HCT116 (cell line): ENCODE data around the gene SLC10A2. TPM values are rescaled to one million over a fixed set of nuclear protein-coding genes. Genes with fewer than 3 reads are reported as not detected.

Experiments used
- ATAC-seq: fragments of 200-7000 bp; cut with Tn5 transposase; 2 replicates; pipeline ENCODE4 v1.9.1; 2020; ENCODE audit warnings: mild to moderate bottlenecking, moderate library complexity
- BruUV-seq: library from RNA; stranded (reverse); fragments of 400-500 nt; replicated peaks from 2 replicates; lab custom pipeline; 2021; lab: Mats Ljungman, UMichigan
- CTCF ChIA-PET: fragments of 300-600 bp; sonication (Branson Sonifier 250); formaldehyde crosslinking; loops from one replicate; lab custom pipeline; 2021; ENCODE audit warnings: antibody characterized with exemption; lab: Charles Lee
- POLR2A ChIA-PET: fragments of 300-600, 350-600 bp; sonication (Branson Sonifier 250); formaldehyde crosslinking; loops from one replicate; lab custom pipeline; 2021; ENCODE audit warnings: antibody characterized with exemption; lab: Charles Lee
- RAD21 ChIA-PET, 2 experiments: fragments of 300-600 bp; sonication (Branson Sonifier 250); formaldehyde crosslinking; loops; one replicate each; lab custom pipeline; 2023; ENCODE audit warnings: low total read pairs in 2 of 2; ENCODE audit not compliant: uncharacterized antibody in 2 of 2, unreplicated experiment in 2 of 2, low non-redundant PET in 1 of 2; lab: Charles Lee
- DNase-seq: peaks from one replicate; pipeline ENCODE4 v3.0.0-alpha.2; 2010; ENCODE audit warnings: low read depth, low spot score
- H2AFZ ChIP-seq: fragments of 200-600 bp; shearing (Covaris generic), sonication (generic); 2 replicates; pipeline ENCODE4 v1.6.1; 2017; ENCODE audit warnings: low read depth, mixed run types, mixed read lengths, antibody characterized with exemption, low read length; ENCODE audit not compliant: poor library complexity, severe bottlenecking
- H3K27ac ChIP-seq: 2 replicates; pipeline ENCODE4 v1.5.1; 2012; ENCODE audit warnings: low read depth, low read length
- H3K27me3 ChIP-seq: fragments of 200-600 bp; sonication (generic); 2 replicates; pipeline ENCODE4 v1.6.1; 2016; ENCODE audit warnings: mixed run types, low read length, mixed read lengths; ENCODE audit not compliant: insufficient read depth
- H3K36me3 ChIP-seq, 2 experiments: fragments of 200-500 bp in 1 of 2; fragments of 200-600 bp in 1 of 2; sonication (Bioruptor generic) in 1 of 2; sonication (generic) in 1 of 2; 2 replicates each; pipeline versions ENCODE4 v1.5.1 to v1.6.1; 2014 to 2016; ENCODE audit warnings: low read length in 2 of 2, inconsistent platforms in 1 of 2, mixed read lengths in 1 of 2, mixed run types in 1 of 2; ENCODE audit not compliant: insufficient read depth in 2 of 2, control insufficient read depth in 1 of 2
- H3K4me1 ChIP-seq, 2 experiments: fragments of 200-600 bp in 1 of 2; sonication (generic) in 1 of 2; 2 replicates each; pipeline versions ENCODE4 v1.5.1 to v1.6.1; 2012 to 2017; ENCODE audit warnings: low read length in 2 of 2, inconsistent platforms in 1 of 2, mild to moderate bottlenecking in 1 of 2, mixed read lengths in 1 of 2, mixed run types in 1 of 2, moderate library complexity in 1 of 2; ENCODE audit not compliant: insufficient read depth in 2 of 2, control insufficient read depth in 1 of 2
- H3K4me2 ChIP-seq: fragments of 200-600 bp; sonication (generic); 2 replicates; pipeline ENCODE4 v1.6.1; 2017; ENCODE audit warnings: mixed run types, low read length, mixed read lengths
- H3K4me3 ChIP-seq, 2 experiments: fragments of 200-600 bp in 1 of 2; sonication (generic) in 1 of 2; replicated peaks in 1 of 2; 2 replicates each; pipeline ENCODE4 v1.5.1; 2011 to 2016; ENCODE audit warnings: low read length in 2 of 2, control low read depth in 1 of 2, low read depth in 1 of 2, mild to moderate bottlenecking in 1 of 2, mixed read lengths in 1 of 2, mixed run types in 1 of 2
- H3K79me2 ChIP-seq: fragments of 200-600 bp; sonication (generic); 2 replicates; pipeline ENCODE4 v1.6.1; 2017; ENCODE audit warnings: mild to moderate bottlenecking, mixed run types, low read length, moderate library complexity, mixed read lengths; ENCODE audit not compliant: insufficient read depth
- H3K9ac ChIP-seq: fragments of 200-600 bp; sonication (generic); 2 replicates; pipeline ENCODE4 v1.6.1; 2016; ENCODE audit warnings: low read length, mixed read lengths
- H3K9me2 ChIP-seq: fragments of 200-600 bp; sonication (generic), shearing (Covaris generic); 2 replicates; pipeline ENCODE4 v1.6.1; 2017; ENCODE audit warnings: mixed run types, mild to moderate bottlenecking, moderate library complexity; ENCODE audit not compliant: insufficient read depth
- H3K9me3 ChIP-seq, 2 experiments: fragments of 200-500 bp in 1 of 2; fragments of 200-600 bp in 1 of 2; sonication (Bioruptor generic) in 1 of 2; sonication (generic) in 1 of 2; 2 replicates each; pipeline ENCODE4 v1.6.1; 2014 to 2017; ENCODE audit warnings: low read length in 2 of 2, mixed read lengths in 2 of 2, inconsistent platforms in 1 of 2, low read depth in 1 of 2, mild to moderate bottlenecking in 1 of 2, mixed run types in 1 of 2, moderate library complexity in 1 of 2; ENCODE audit not compliant: control insufficient read depth in 1 of 2, insufficient read depth in 1 of 2
- H4K20me1 ChIP-seq: fragments of 200-600 bp; sonication (generic), shearing (Covaris generic); 2 replicates; pipeline ENCODE4 v1.6.1; 2017; ENCODE audit warnings: mixed run types, mild to moderate bottlenecking, moderate library complexity; ENCODE audit not compliant: insufficient read depth
- CBX3 ChIP-seq: IDR thresholded peaks from 2 replicates; pipeline ENCODE4 v1.6.1; 2012; ENCODE audit warnings: low read depth
- FOSL1 ChIP-seq: IDR thresholded peaks from 2 replicates; pipeline ENCODE4 v1.6.1; 2012; ENCODE audit warnings: low read depth
- POLR2AphosphoS5 ChIP-seq: IDR thresholded peaks from 2 replicates; pipeline ENCODE4 v1.6.1; 2011; ENCODE audit warnings: mild to moderate bottlenecking, low read depth, low read length, moderate library complexity
- RAD21 ChIP-seq: IDR thresholded peaks from 2 replicates; pipeline ENCODE4 v1.6.1; 2012; ENCODE audit warnings: low read depth, mild to moderate bottlenecking
- TCF7L2 ChIP-seq: IDR thresholded peaks from 2 replicates; pipeline ENCODE4 v1.7.0; 2011; ENCODE audit warnings: borderline replicate concordance, inconsistent platforms; ENCODE audit not compliant: insufficient read depth, insufficient read length; ENCODE audit errors: extremely low read depth
- ZNF274 ChIP-seq: fragments of 200-500 bp; sonication (Bioruptor generic); IDR thresholded peaks from 2 replicates; pipeline ENCODE4 v1.6.1; 2014; ENCODE audit warnings: mild to moderate bottlenecking, low read depth, low read length, inconsistent platforms
- intact Hi-C: fragments of 100-400 bp; cut with micrococcal nuclease; formaldehyde crosslinking; loops from 2 replicates; pipeline ENCODE4 v1.10.0; 2022
- total RNA-seq: library from RNA; stranded (reverse); gene quantifications from one replicate; pipeline ENCODE4 v1.2.1, GENCODE V29; 2021; ENCODE audit not compliant: unreplicated experiment

SLC10A2 gene
- total RNA-seq, 1 experiment from 2014 or later = not detected

GRCh38 chr13:103002279-103002678, 63.9 kb downstream of the SLC10A2 start:
- Histone ChIP-seq H3K4me1 (no peaks in the 10 kb centered on the region), H3K27ac (no peak overlapping the region), H3K27me3 (no peaks in the 10 kb centered on the region), H2AFZ (no peak overlapping the region), H3K9me3 (no peaks in the 10 kb centered on the region), H3K4me3 (no peak overlapping the region), H3K79me2 (no peaks in the 10 kb centered on the region), H3K9ac (no peak overlapping the region), H3K9me2 (no peaks in the 10 kb centered on the region), H3K36me3 (no peaks in the 10 kb centered on the region), H3K4me2 (no peak overlapping the region), H4K20me1 (no peaks in the 10 kb centered on the region)
- TF ChIP-seq RAD21 (no peak), TCF7L2 (no peak), POLR2AphosphoS5 (no peak), CBX3 (no peak)
- BruUV-seq = no TSS peak
- intact Hi-C loops = no loop called here
- CTCF ChIA-PET = no interaction called here
- POLR2A ChIA-PET = no interaction called here
- ATAC-seq (no peak), DNase-seq (no peak)
- RAD21 ChIA-PET = no interaction called here

DNA sequence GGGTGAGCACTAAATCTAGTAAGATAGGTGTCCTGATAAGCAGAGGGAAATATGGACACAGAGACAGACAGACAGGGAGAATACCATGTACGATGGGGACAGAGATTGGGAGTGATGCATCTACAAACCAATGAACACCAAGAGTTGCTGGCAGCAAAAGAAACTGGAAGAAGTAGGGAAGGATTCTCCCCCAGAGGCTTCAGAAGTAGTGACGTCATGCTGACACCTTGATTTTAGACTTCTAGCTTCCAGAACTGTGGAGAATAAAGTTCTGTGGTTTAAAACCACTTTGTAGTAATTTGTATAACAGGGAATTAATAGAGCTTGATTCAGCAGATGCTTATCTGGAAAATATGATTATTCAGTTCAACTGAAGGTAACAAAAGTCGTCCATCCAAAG, 66.1 kb downstream of the SLC10A2 start:
- Histone ChIP-seq H2AFZ (no peak overlapping the region), H3K4me1 (no peaks in the 10 kb centered on the region), H4K20me1 (no peaks in the 10 kb centered on the region), H3K4me3 (no peak overlapping the region), H3K9me3 (peaks cover 0 to 2% of the 10 kb centered on the region in 2 experiments; a peak in 2 of 4 replicates), H3K27ac (no peak overlapping the region), H3K79me2 (no peaks in the 10 kb centered on the region), H3K9me2 (no peaks in the 10 kb centered on the region)
- ChIA-PET POLR2A (no interaction called here), CTCF (no interaction called here)
- intact Hi-C loops = no loop called here
- BruUV-seq = no TSS peak
- DNase-seq = no peak
- TF ChIP-seq FOSL1 = no peak
- TF ChIP-seq ZNF274 = no peak
- no peak for TF ChIP-seq POLR2AphosphoS5
- TF ChIP-seq, all 23 proteins: peak for 0
- Histone ChIP-seq H3K36me3 (no peaks in the 10 kb centered on the region), H3K9ac (no peak overlapping the region), H3K27me3 (no peaks in the 10 kb centered on the region), H3K4me2 (no peak overlapping the region)
- ATAC-seq = no peak
- RAD21 ChIA-PET = no interaction called here
